PFSK-1 (cell line): ENCODE measurements around the gene RFT1.

Source experiments
- FOXP2 ChIP-seq: optimal IDR thresholded peaks from 2 replicates; pipeline ENCODE3; 2011; ENCODE audit warnings: borderline replicate concordance, control low read depth, inconsistent platforms; ENCODE audit not compliant: insufficient read depth; ENCODE audit errors: extremely low read length, extremely low read depth
- POLR2AphosphoS5 ChIP-seq: IDR thresholded peaks from 2 replicates; pipeline ENCODE4 v1.6.1; 2012; ENCODE audit warnings: low read depth, mild to moderate bottlenecking, control low read depth, low read length, moderate library complexity
- REST ChIP-seq, 2 experiments: IDR thresholded peaks; 2 replicates each; pipeline versions ENCODE4 v1.6.1 to v1.8.0; 2011 to 2012; ENCODE audit warnings: low read depth in 2 of 2, low read length in 2 of 2, control low read depth in 1 of 2, inconsistent platforms in 1 of 2, mild to moderate bottlenecking in 1 of 2, moderate library complexity in 1 of 2; ENCODE audit not compliant: insufficient read depth in 1 of 2
- SIN3A ChIP-seq: IDR thresholded peaks from 2 replicates; pipeline ENCODE4 v1.6.1; 2012; ENCODE audit warnings: mild to moderate bottlenecking, low read length, moderate library complexity, borderline replicate concordance; ENCODE audit not compliant: insufficient read depth
- TAF1 ChIP-seq: IDR thresholded peaks from 2 replicates; pipeline ENCODE4 v1.6.1; 2012; ENCODE audit warnings: low read length, control low read depth, borderline replicate concordance; ENCODE audit not compliant: insufficient read depth

RFT1 gene

GRCh38 chr3:53129344-53129743 is 891 bp downstream of the RFT1 start:
- TF ChIP-seq FOXP2 = no peak
- no peak for TF ChIP-seq SIN3A
- TF ChIP-seq REST (IDR thresholded peaks at IDR 0.05; ENCODE audit: insufficient read depth in 1 of 2, low read depth in 2 of 2, low read length in 2 of 2) = no peak
- no peak for TF ChIP-seq TAF1
- no peak for TF ChIP-seq POLR2AphosphoS5

- TF ChIP-seq REST (IDR thresholded peaks at IDR 0.05; ENCODE audit: insufficient read depth in 1 of 2, low read depth in 2 of 2, low read length in 2 of 2) = no peak
- no peak for TF ChIP-seq FOXP2
- TF ChIP-seq POLR2AphosphoS5 = no peak
- no peak for TF ChIP-seq TAF1
- no peak for TF ChIP-seq SIN3A
Measured at GRCh38 chr3:53126601-53127000, 3.6 kb downstream of the RFT1 start.

- TF ChIP-seq REST (IDR thresholded peaks at IDR 0.05; ENCODE audit: insufficient read depth in 1 of 2, low read depth in 2 of 2, low read length in 2 of 2) = no peak
- TF ChIP-seq FOXP2 = no peak
- no peak for TF ChIP-seq SIN3A
- no peak for TF ChIP-seq POLR2AphosphoS5
- TF ChIP-seq TAF1 = no peak
Measured at GRCh38 chr3:53123953-53124352, 6.3 kb downstream of the RFT1 start.

- TF ChIP-seq TAF1 = no peak
- no peak for TF ChIP-seq REST (IDR thresholded peaks at IDR 0.05; ENCODE audit: insufficient read depth in 1 of 2, low read depth in 2 of 2, low read length in 2 of 2)
- no peak for TF ChIP-seq POLR2AphosphoS5
- no peak for TF ChIP-seq FOXP2
- TF ChIP-seq SIN3A = no peak
Measured at GRCh38 chr3:53123510-53123909, 6.7 kb downstream of the RFT1 start.

GRCh38 chr3:53122933-53123305 is 7.3 kb downstream of the RFT1 start:
- TF ChIP-seq POLR2AphosphoS5 = no peak
- no peak for TF ChIP-seq REST (IDR thresholded peaks at IDR 0.05; ENCODE audit: insufficient read depth in 1 of 2, low read depth in 2 of 2, low read length in 2 of 2)
- TF ChIP-seq FOXP2 = no peak
- no peak for TF ChIP-seq SIN3A
- no peak for TF ChIP-seq TAF1
